HG03558 (cell line): ENCODE data around the gene PPCDC.
A peak's percentile ranks its signal among the peaks of the same experiment; 100 is the strongest.
"Not testable (repeated sequence)": the region's sequence is repeated elsewhere in the genome, so short reads cannot be mapped to it uniquely, and the experiment has no call there.

Source experiments
- ATAC-seq: cut with Tn5 transposase; IDR thresholded peaks from one replicate; pipeline ENCODE4 v1.9.1; 2021; ENCODE audit warnings: moderate number of reproducible peaks; ENCODE audit not compliant: unreplicated experiment; ENCODE audit errors: extremely low read depth

PPCDC gene

GRCh38 chr15:75064846-75065245, 41.5 kb downstream of the PPCDC start:
- ATAC-seq, result no peak

- no peak for ATAC-seq
These were observed 42.1 kb downstream of the PPCDC start for GRCh38 chr15:75065467-75065850.

- ATAC-seq, result no peak
These were observed 42.6 kb downstream of the PPCDC start for GRCh38 chr15:75065851-75066509.

- no peak for ATAC-seq
These were observed 43.9 kb downstream of the PPCDC start for GRCh38 chr15:75067123-75067830.

- no peak for ATAC-seq
These were observed 45.4 kb downstream of the PPCDC start for GRCh38 chr15:75068748-75069147.

GRCh38 chr15:75069301-75069925, 46.0 kb downstream of the PPCDC start:
- peak; percentile 53 for ATAC-seq

GRCh38 chr15:75070674-75071073, 47.3 kb downstream of the PPCDC start:
- no peak for ATAC-seq

GRCh38 chr15:75073197-75073596, 49.8 kb downstream of the PPCDC start:
- no peak for ATAC-seq

- ATAC-seq, result no peak
These were observed 52.9 kb downstream of the PPCDC start for GRCh38 chr15:75076277-75076676.

GRCh38 chr15:75077551-75077961, 54.2 kb downstream of the PPCDC start:
- ATAC-seq, result not testable (repeated sequence)

GRCh38 chr15:75081150-75081549, 57.8 kb downstream of the PPCDC start:
- ATAC-seq, result no peak

GRCh38 chr15:75082689-75083088, 59.3 kb downstream of the PPCDC start:
- ATAC-seq, result no peak

GRCh38 chr15:75085708-75086107, 62.3 kb downstream of the PPCDC start:
- not testable (repeated sequence) for ATAC-seq

GRCh38 chr15:75089456-75090387, 66.3 kb downstream of the PPCDC start:
- no peak for ATAC-seq

GRCh38 chr15:75090388-75090734, 67.0 kb downstream of the PPCDC start:
- no peak for ATAC-seq

- no peak for ATAC-seq
These were observed 68.4 kb downstream of the PPCDC start for GRCh38 chr15:75091814-75092213.

GRCh38 chr15:75094961-75095478, 71.6 kb downstream of the PPCDC start:
- peak; percentile 17 for ATAC-seq

- peak; percentile 37 for ATAC-seq
These were observed 72.2 kb downstream of the PPCDC start for GRCh38 chr15:75095594-75095993.

GRCh38 chr15:75097939-75098338, 74.5 kb downstream of the PPCDC start:
- no peak for ATAC-seq

GRCh38 chr15:75098404-75098803, 75.0 kb downstream of the PPCDC start:
- ATAC-seq, result no peak
